GM10266 (cell line): ENCODE results near the gene RIMS3.

Experiments used
- DNase-seq: peaks from one replicate; pipeline ENCODE4 v3.0.0; 2012; ENCODE audit errors: extremely low spot score
- CTCF ChIP-seq: IDR thresholded peaks from 2 replicates; pipeline ENCODE4 v1.5.1; 2012; ENCODE audit warnings: mild to moderate bottlenecking, low read depth; ENCODE audit not compliant: control insufficient read depth, insufficient read depth; ENCODE audit errors: missing control alignments

Gene RIMS3

GRCh38 chr1:40673452-40673851 is 8.0 kb upstream of the RIMS3 start:
- DNase-seq: no peak

GRCh38 chr1:40668769-40669525 is 3.5 kb upstream of the RIMS3 start:
- peak; percentile 85 for DNase-seq
- peak; percentile 88 for TF ChIP-seq CTCF

More at GRCh38 chr1:40673452-40673851, 8.0 kb upstream of the RIMS3 start:
- TF ChIP-seq CTCF: no peak

GRCh38 chr1:40664791-40665190 is 691 bp downstream of the RIMS3 start:
- TF ChIP-seq CTCF: no peak
- DNase-seq: no peak

GRCh38 chr1:40664167-40664537 is 1.3 kb downstream of the RIMS3 start:
- no peak for TF ChIP-seq CTCF
- no peak for DNase-seq

GRCh38 chr1:40663324-40664166 is 1.9 kb downstream of the RIMS3 start:
- no peak for TF ChIP-seq CTCF
- DNase-seq: no peak

- no peak for DNase-seq
- TF ChIP-seq CTCF: no peak
Observed at GRCh38 chr1:40662864-40663263, 2.6 kb downstream of the RIMS3 start.

- no peak for TF ChIP-seq CTCF
- no peak for DNase-seq
Observed at GRCh38 chr1:40662151-40662550, 3.3 kb downstream of the RIMS3 start.
